NCI-H128 (cell line): ENCODE data around the gene SNX2.

Experiments used
- DNase-seq: peaks from one replicate; lab custom pipeline; 2025; ENCODE audit not compliant: unreplicated experiment; lab: John Stamatoyannopoulos, UW

SNX2 gene

GRCh38 chr5:122770477-122770876, 4.4 kb upstream of the SNX2 start:
- DNase-seq = no peak

GRCh38 chr5:122772446-122772845, 2.4 kb upstream of the SNX2 start:
- no peak for DNase-seq

GRCh38 chr5:122773619-122774018, 1.3 kb upstream of the SNX2 start:
- no peak for DNase-seq

GRCh38 chr5:122774519-122774860, 390 bp upstream of the SNX2 start:
- DNase-seq = no peak

GRCh38 chr5:122775550-122776542, 966 bp downstream of the SNX2 start:
- DNase-seq = peak; percentile 2

- no peak for DNase-seq
Measured at GRCh38 chr5:122778157-122778556, 3.3 kb downstream of the SNX2 start.

- no peak for DNase-seq
Measured at GRCh38 chr5:122779451-122779850, 4.6 kb downstream of the SNX2 start.

GRCh38 chr5:122780296-122780695, 5.4 kb downstream of the SNX2 start:
- no peak for DNase-seq

- DNase-seq = no peak
Measured at GRCh38 chr5:122781465-122781864, 6.6 kb downstream of the SNX2 start.

- no peak for DNase-seq
Measured at GRCh38 chr5:122785294-122785693, 10.4 kb downstream of the SNX2 start.

- DNase-seq = no peak
Measured at GRCh38 chr5:122788371-122788770, 13.5 kb downstream of the SNX2 start.

- no peak for DNase-seq
Measured at GRCh38 chr5:122788996-122789395, 14.1 kb downstream of the SNX2 start.

- DNase-seq = no peak
Measured at GRCh38 chr5:122789461-122790171, 14.7 kb downstream of the SNX2 start.

GRCh38 chr5:122790354-122791103, 15.6 kb downstream of the SNX2 start:
- DNase-seq = no peak

GRCh38 chr5:122805481-122805880, 30.6 kb downstream of the SNX2 start:
- DNase-seq = no peak

GRCh38 chr5:122810405-122810804, 35.5 kb downstream of the SNX2 start:
- DNase-seq = no peak

- no peak for DNase-seq
Measured at GRCh38 chr5:122815218-122815767, 40.4 kb downstream of the SNX2 start.

GRCh38 chr5:122816756-122817155, 41.9 kb downstream of the SNX2 start:
- DNase-seq = peak; percentile 5

- DNase-seq = no peak
Measured at GRCh38 chr5:122831984-122832383, 57.1 kb downstream of the SNX2 start.

- no peak for DNase-seq
Measured at GRCh38 chr5:122835681-122836080, 60.8 kb downstream of the SNX2 start.

- DNase-seq = no peak
Measured at GRCh38 chr5:122836947-122837346, 62.1 kb downstream of the SNX2 start.
